Stimulated activated naive CD8-positive, alpha-beta T cell treated with anti-CD3 and anti-CD28 coated beads, Interleukin-15, Interleukin-2, amounts not matched to agents 100 U/mL and 50 U/mL, for 24 hours (primary cell): ENCODE data around the gene B4GALNT1.
"Not testable (repeated sequence)": the region's sequence is repeated elsewhere in the genome, so short reads cannot be mapped to it uniquely, and the experiment has no call there.

Experiments
- ATAC-seq: fragments of 150-1000 bp; cut with Tn5 transposase; one replicate; pipeline ENCODE4 v1.10.0; 2021
- DNase-seq: peaks from one replicate; pipeline ENCODE4 v3.0.0; 2021

B4GALNT1 gene

DNA sequence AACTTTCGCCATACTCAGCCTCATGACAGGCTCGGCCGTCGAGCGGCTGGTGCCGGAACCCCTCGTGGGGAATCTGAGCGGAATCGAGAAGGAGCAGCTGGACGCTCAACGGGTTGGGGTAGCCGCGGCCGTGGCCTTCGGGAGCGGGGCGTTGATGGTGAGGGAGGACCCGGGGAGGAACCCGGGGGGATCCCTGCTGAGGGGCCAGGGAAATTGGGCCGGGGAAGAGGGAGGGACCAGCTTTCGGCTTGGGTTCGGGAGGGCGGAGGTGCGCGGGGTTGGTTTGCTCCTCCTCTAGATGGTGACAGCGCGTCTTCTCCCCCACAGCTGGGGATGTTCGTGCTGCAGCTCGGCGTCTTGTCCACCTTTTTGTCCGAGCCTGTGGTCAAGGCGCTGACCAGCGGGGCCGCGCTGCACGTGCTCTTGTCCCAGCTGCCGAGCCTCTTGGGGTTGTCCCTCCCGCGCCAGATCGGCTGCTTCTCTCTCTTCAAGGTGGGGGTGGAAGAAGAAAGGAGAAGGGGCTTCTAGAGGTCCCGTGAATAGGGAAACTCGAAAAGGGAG, 12.0 kb downstream of the B4GALNT1 start:
- DNase-seq (no peak), ATAC-seq (no peak)

GRCh38 chr12:57620245-57620935, 12.6 kb downstream of the B4GALNT1 start:
- ATAC-seq (no peak), DNase-seq (no peak)

GRCh38 chr12:57619434-57620244, 13.4 kb downstream of the B4GALNT1 start:
- no peak for DNase-seq
- ATAC-seq = no peak

DNA sequence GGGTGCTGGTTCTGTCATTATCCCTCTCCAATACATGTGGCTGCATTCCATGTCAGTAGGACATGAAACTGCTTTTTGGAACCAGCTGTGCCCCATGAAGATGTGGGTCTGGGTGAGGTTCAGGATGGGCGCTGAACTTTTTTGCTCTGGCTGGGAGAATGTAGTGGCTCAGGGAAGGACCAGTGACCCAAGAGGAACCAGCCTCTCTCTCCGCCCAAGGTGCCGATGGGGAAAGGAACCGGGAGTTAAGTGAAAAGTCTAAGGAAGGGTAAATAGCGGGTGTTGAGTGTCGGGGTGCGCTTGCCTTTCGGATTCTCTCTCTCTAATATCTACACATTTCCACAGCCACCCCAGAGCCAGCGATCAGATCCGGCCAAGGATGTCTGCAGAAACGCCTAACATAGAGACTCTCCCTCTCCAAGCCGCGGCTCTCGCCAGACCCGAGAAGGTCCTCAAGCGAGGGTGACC, 14.0 kb downstream of the B4GALNT1 start:
- DNase-seq (no peak), ATAC-seq (no peak)

GRCh38 chr12:57618431-57618830, 14.6 kb downstream of the B4GALNT1 start:
- not testable (repeated sequence) for DNase-seq, ATAC-seq

DNA sequence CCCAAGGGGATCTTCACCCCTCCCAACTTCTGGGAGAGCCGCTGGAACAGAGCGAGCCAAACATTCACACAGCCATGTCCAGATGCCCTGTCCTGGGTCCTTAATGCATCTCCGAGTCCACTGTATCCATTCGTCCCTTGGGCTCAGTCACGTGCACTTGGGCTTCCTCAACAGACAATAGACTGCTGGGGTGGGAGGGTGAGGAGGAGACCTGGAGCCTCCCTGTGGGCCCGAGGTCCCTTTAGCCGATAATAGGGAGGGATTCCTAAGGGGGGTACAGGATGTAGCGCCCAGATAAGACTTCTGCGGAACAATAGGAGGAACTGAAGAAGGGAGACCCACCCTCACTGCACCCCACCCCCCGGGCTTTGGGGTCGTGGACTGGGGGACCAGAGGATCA, 15.1 kb downstream of the B4GALNT1 start:
- no peak for ATAC-seq

GRCh38 chr12:57616383-57617101, 16.5 kb downstream of the B4GALNT1 start:
- no peak for DNase-seq
- ATAC-seq = no peak

More for the DNA sequence above, 15.1 kb downstream of the B4GALNT1 start:
- DNase-seq = no peak

- no peak for ATAC-seq
- no peak for DNase-seq
Measured at GRCh38 chr12:57615637-57616036, 17.4 kb downstream of the B4GALNT1 start.

DNA sequence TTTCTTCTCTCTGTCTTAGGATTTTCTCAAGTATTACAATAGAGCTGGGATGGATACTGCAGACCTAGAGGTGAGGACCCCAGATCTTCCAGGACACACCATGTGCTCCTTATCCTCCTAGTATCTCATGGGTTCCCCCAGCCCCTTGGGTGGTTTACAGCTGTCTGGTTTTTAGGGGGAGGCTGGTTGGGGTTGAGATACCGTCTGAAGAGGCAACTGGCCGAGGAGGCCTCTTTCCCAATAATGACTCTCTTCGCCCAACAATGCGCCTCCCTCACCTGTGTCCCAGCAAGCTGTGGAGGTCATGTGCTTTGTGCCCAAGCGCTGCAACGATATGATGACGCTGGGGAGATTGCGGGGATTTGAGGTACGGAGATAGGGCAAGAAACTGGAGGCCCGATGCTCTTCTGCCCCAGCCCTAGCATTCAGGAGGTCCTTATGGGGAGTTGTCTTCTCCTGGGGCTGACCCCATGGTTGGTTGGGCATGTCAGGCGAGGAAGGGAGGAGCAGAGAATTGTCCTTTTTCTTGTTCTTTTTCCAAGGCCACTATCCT, 18.0 kb downstream of the B4GALNT1 start:
- DNase-seq = no peak
- ATAC-seq = no peak

GRCh38 chr12:57614178-57614947, 18.6 kb downstream of the B4GALNT1 start:
- DNase-seq (no peak), ATAC-seq (no peak)

GRCh38 chr12:57613427-57614109, 19.4 kb downstream of the B4GALNT1 start:
- DNase-seq (no peak), ATAC-seq (no peak)

GRCh38 chr12:57612711-57613426, 20.1 kb downstream of the B4GALNT1 start:
- no peak for DNase-seq
- ATAC-seq = no peak

- no peak for DNase-seq
- ATAC-seq = no peak
Measured at GRCh38 chr12:57611827-57612710, 20.9 kb downstream of the B4GALNT1 start.

- ATAC-seq (peak; percentile 79), DNase-seq (peak; percentile 74)
Measured at GRCh38 chr12:57611108-57611826, 21.7 kb downstream of the B4GALNT1 start, which contains the start of gene ARHGEF25. Gene ARHGEF25 (plus strand): TSS chr12:57611435. CDS start chr12:57611895, 460 bp downstream.

GRCh38 chr12:57610554-57611107, 22.4 kb downstream of the B4GALNT1 start:
- DNase-seq = no peak
- ATAC-seq = no peak

- DNase-seq = no peak
- no peak for ATAC-seq
Measured at GRCh38 chr12:57609781-57610553, 23.0 kb downstream of the B4GALNT1 start.
